ENCODE data around the gene SPANXC. TPM values are rescaled to one million over a fixed set of nuclear protein-coding genes. Genes with fewer than 3 reads are reported as not detected.
"Not testable (repeated sequence)": the region's sequence is repeated elsewhere in the genome, so short reads cannot be mapped to it uniquely, and the experiment has no call there.

The SPANXC gene, protein sequence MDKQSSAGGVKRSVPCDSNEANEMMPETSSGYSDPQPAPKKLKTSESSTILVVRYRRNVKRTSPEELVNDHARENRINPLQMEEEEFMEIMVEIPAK
- not detected for polyA plus RNA-seq (2012; ENCODE audit: insufficient read length, low read depth)

DNA sequence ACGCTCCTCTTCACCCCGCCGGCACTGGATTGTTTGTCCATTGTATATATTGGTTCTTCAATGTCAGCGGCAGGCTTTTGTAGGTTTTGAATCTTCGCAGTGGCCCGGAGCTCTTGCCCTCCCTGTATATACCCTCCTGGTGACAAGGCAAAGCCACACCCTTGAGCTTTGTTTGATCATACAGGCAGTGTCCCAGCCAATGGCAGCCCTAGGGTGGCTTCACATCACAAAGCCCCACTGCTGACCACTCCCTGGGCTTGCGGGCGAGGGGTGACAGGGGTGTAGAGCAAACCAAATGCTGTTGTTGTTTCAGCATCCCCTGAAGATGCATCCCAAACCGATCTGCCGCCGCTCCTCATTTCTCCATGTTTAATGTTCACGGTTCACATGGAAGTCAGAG, at the start of gene SPANXC:
Gene SPANXC (minus strand): TSS at position 101 of the 400 bp plus-strand sequence. CDS start 60 bp downstream, at position 41.
- TF ChIP-seq, protein P1, sequence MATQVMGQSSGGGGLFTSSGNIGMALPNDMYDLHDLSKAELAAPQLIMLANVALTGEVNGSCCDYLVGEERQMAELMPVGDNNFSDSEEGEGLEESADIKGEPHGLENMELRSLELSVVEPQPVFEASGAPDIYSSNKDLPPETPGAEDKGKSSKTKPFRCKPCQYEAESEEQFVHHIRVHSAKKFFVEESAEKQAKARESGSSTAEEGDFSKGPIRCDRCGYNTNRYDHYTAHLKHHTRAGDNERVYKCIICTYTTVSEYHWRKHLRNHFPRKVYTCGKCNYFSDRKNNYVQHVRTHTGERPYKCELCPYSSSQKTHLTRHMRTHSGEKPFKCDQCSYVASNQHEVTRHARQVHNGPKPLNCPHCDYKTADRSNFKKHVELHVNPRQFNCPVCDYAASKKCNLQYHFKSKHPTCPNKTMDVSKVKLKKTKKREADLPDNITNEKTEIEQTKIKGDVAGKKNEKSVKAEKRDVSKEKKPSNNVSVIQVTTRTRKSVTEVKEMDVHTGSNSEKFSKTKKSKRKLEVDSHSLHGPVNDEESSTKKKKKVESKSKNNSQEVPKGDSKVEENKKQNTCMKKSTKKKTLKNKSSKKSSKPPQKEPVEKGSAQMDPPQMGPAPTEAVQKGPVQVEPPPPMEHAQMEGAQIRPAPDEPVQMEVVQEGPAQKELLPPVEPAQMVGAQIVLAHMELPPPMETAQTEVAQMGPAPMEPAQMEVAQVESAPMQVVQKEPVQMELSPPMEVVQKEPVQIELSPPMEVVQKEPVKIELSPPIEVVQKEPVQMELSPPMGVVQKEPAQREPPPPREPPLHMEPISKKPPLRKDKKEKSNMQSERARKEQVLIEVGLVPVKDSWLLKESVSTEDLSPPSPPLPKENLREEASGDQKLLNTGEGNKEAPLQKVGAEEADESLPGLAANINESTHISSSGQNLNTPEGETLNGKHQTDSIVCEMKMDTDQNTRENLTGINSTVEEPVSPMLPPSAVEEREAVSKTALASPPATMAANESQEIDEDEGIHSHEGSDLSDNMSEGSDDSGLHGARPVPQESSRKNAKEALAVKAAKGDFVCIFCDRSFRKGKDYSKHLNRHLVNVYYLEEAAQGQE (IDR thresholded peaks at IDR 0.05; ENCODE audit: insufficient read depth in 1 of 2, low read depth in 2 of 2, low read length in 2 of 2) = not testable (repeated sequence)
- TF ChIP-seq TAF1, SIN3A (IDR thresholded peaks at IDR 0.05; ENCODE audit: borderline replicate concordance, insufficient read depth, low read length): not testable (repeated sequence)

DNA sequence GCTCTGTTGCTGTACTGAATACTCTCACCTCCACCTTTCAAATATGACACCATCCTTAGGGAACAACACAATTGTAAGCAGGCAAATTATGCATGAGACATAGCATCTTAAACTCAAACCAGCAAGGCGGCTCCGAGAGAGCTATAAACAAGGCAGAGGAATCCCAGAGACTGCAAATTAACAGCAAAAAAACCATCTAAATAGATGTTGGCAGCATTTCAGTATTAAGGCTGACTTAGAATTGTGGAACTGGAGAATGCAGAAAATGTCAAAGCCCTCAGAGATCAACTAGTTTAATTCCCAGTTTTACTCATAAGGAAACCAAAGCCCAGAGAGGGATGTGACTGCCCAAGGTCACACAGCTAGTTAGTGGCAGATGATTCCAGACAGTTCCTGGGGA, 37.2 kb upstream of the SPANXC start:
- TF ChIP-seq, protein P1 (IDR thresholded peaks at IDR 0.05; ENCODE audit: insufficient read depth in 1 of 2, low read depth in 2 of 2, low read length in 2 of 2) = no peak
- no peak for TF ChIP-seq TAF1 (IDR thresholded peaks at IDR 0.05; ENCODE audit: borderline replicate concordance, insufficient read depth, low read length)
- TF ChIP-seq FOXP2 (optimal IDR thresholded peaks at IDR 0.05; ENCODE audit: borderline replicate concordance, extremely low read depth, extremely low read length, insufficient read depth) = no peak
- TF ChIP-seq POLR2AphosphoS5 (IDR thresholded peaks at IDR 0.05; ENCODE audit: low read depth, low read length) = no peak
- TF ChIP-seq SIN3A (IDR thresholded peaks at IDR 0.05; ENCODE audit: borderline replicate concordance, insufficient read depth, low read length) = no peak

DNA sequence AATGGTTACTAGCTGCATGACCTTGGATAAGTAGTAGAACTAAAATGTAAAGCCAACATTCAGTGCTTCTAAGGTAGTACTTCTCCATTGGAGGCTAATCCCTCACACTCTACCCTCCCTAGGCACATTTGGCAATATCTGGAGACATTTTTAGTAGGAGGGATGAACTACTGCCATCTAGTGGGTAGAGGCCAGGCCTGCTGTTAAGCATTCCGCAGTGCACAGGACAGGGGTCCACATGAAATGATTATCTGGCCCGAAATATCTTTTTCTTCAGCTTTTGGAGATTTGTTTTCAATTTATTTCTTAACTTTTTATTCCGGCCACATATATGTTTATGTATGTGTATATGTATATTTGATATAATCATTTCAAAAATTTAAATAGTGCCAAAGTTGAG, 36.0 kb upstream of the SPANXC start:
- no peak for TF ChIP-seq FOXP2 (optimal IDR thresholded peaks at IDR 0.05; ENCODE audit: borderline replicate concordance, extremely low read depth, extremely low read length, insufficient read depth)
- no peak for TF ChIP-seq SIN3A (IDR thresholded peaks at IDR 0.05; ENCODE audit: borderline replicate concordance, insufficient read depth, low read length)
- TF ChIP-seq, protein P1 (IDR thresholded peaks at IDR 0.05; ENCODE audit: insufficient read depth in 1 of 2, low read depth in 2 of 2, low read length in 2 of 2) = no peak
- TF ChIP-seq POLR2AphosphoS5 (IDR thresholded peaks at IDR 0.05; ENCODE audit: low read depth, low read length) = no peak
- no peak for TF ChIP-seq TAF1 (IDR thresholded peaks at IDR 0.05; ENCODE audit: borderline replicate concordance, insufficient read depth, low read length)

DNA sequence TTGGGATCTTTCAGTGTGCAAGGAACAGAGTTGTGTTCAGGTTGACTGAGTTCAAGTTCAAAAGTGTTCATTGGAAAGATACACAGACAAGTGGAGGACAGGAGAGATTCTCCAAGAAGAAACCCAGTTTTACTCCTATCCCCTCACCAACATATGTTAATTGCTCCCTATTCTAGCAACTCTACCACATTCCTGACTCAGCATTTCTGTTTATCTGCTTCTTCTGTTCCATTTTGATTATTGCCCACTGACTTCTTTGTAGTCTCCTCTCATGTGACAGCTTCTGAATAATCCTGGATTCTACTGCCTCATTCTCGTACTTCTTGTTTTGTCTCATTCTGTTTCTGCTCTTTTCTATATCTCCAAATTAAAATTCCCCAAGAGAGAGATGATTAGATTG, 15.8 kb upstream of the SPANXC start:
- TF ChIP-seq FOXP2 (optimal IDR thresholded peaks at IDR 0.05; ENCODE audit: borderline replicate concordance, extremely low read depth, extremely low read length, insufficient read depth) = no peak
- TF ChIP-seq POLR2AphosphoS5 (IDR thresholded peaks at IDR 0.05; ENCODE audit: low read depth, low read length) = no peak
- no peak for TF ChIP-seq TAF1 (IDR thresholded peaks at IDR 0.05; ENCODE audit: borderline replicate concordance, insufficient read depth, low read length)

DNA sequence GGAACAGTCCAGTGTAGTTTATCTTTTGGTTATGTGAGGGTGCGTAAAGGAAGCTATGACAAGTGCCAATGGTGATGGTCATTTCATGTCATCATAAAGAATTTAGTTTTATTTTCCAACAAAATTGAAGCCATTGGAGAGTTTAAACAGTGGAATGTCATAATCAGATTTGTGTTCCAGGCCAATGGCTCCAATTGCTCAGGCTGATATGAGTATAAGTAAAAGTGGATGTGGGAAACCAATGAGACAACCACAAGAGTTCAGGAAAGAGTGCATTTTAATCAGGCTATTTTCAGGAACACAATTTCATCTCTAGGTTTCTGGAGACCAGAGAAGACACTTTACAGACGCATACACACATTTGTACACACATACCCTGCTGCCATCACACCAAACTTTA, 20.7 kb downstream of the SPANXC start:
- no peak for TF ChIP-seq SIN3A (IDR thresholded peaks at IDR 0.05; ENCODE audit: borderline replicate concordance, insufficient read depth, low read length)
- TF ChIP-seq, protein P1 (IDR thresholded peaks at IDR 0.05; ENCODE audit: insufficient read depth in 1 of 2, low read depth in 2 of 2, low read length in 2 of 2) = no peak
- no peak for TF ChIP-seq POLR2AphosphoS5 (IDR thresholded peaks at IDR 0.05; ENCODE audit: low read depth, low read length)
- TF ChIP-seq FOXP2 (optimal IDR thresholded peaks at IDR 0.05; ENCODE audit: borderline replicate concordance, extremely low read depth, extremely low read length, insufficient read depth) = no peak
- no peak for TF ChIP-seq TAF1 (IDR thresholded peaks at IDR 0.05; ENCODE audit: borderline replicate concordance, insufficient read depth, low read length)

Data from PFSK-1 (cell line).